Measurements from ENCODE around the gene RALB.

The RALB gene

DNA sequence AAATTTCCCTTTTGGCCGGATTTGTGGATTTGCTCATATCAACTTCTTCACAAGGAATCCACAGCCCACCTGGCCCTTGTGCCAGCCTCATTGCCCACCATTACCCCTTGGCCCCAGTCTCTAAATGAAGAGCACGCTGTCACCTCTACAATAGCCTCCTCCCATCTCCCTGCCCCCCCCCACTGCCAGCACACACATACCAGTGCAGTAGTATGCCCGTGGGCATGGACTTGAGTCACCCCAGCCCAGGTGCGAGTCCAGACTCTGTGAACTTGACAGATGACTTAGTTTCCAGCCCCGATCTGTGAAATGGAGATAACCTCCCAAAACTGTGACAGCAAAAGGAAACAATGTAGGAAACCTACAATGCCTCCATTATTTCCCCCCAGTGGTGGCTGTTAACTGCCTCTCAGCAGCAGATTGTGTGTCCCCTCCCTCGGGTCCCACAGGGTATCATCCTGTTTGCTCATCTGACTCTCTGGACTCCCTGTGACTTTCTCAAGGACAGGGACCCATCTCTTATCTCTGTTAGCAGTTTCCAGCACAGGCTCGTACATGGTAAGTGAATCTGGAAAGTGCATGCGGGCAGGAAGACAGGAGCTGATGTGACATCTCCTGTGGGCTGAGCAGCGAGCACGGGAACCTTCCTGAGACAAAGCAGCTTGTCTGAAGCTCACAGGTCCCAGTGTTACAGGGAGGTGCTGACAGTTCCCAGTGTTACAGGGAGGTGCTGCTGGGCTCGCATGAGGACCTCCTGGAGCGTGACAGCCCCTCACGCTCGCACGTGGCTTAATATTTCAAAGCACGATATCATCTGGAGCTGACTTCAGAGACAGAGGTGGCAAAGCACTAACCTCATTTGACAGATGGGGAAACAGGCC lies 25.3 kb upstream of the RALB start:
- Histone ChIP-seq H3K27me3 (ENCODE audit: insufficient read depth, low read length) (peaks cover 2% of the 10 kb centered on the region), H4K91ac (ENCODE audit: low read depth, low read length) (no peak overlapping the region), H4K8ac (ENCODE audit: low read depth, low read length) (no peak overlapping the region), H3K79me1 (ENCODE audit: low read length) (peaks cover 8% of the 10 kb centered on the region), H3K9me3 (ENCODE audit: insufficient read depth, low read depth, low read length) (peaks cover 8% of the 10 kb centered on the region), H2AFZ (ENCODE audit: insufficient read depth, low read length, poor library complexity) (no peak overlapping the region), H2AK5ac (ENCODE audit: low read length) (no peak overlapping the region), H2BK5ac (ENCODE audit: low read depth, low read length, poor library complexity) (no peak overlapping the region), H3K4me3 (ENCODE audit: low read depth, low read length) (peak overlapping the region; percentile 1), H3K36me3 (ENCODE audit: control insufficient read depth in 1 of 2, insufficient read depth in 2 of 2, low read length in 2 of 2) (no peaks in the 10 kb centered on the region), H3K4ac (ENCODE audit: low read depth, low read length) (no peak overlapping the region), H3K23ac (ENCODE audit: low read length) (no peak overlapping the region), H2BK120ac (ENCODE audit: insufficient read depth, low read length, poor library complexity) (no peak overlapping the region), H2BK12ac (ENCODE audit: low read length) (no peak overlapping the region), H3K79me2 (ENCODE audit: control insufficient read depth, insufficient read depth, low read length, poor library complexity) (peaks cover 4% of the 10 kb centered on the region), H3K9ac (ENCODE audit: low read length) (no peak overlapping the region), H3K18ac (ENCODE audit: low read length) (no peak overlapping the region), H3K14ac (ENCODE audit: low read length) (no peak overlapping the region), H3K4me1 (ENCODE audit: control insufficient read depth in 1 of 2, insufficient read depth in 2 of 2, low read length in 2 of 2) (peaks cover 12 to 14% of the 10 kb centered on the region in 2 experiments), H4K12ac (ENCODE audit: low read depth, low read length) (no peak overlapping the region), H3K27ac (ENCODE audit: low read depth, low read length) (no peak overlapping the region), H3K4me2 (ENCODE audit: low read length) (no peak overlapping the region)
- peak; percentile 81 to 82 for DNase-seq
- WGBS (ENCODE audit: extremely low coverage, insufficient coverage, insufficient read length) = no CpG with 5 or more reads among the region's 16 CpGs

DNA sequence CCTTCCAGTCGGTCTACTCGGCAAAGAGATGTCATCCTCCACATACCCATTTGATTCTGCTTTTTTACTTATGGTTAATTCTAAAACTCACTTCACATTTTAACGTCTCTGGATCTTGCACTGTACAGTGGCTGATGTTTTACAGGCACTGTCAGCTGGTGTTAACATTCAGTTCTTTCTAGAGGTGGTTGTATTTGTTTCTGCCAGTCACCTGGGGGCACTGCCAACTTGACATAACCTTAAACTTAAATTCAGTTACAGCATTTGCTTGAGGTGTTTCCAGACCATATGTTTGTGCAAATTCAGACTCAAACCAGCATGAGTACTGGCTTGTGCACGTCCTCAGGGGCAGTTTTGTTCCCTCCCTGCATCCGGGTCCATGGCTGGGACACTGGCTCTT lies 24.1 kb upstream of the RALB start:
- Histone ChIP-seq H3K14ac (ENCODE audit: low read length) (no peak overlapping the region), H2BK12ac (ENCODE audit: low read length) (no peak overlapping the region), H3K9me3 (ENCODE audit: insufficient read depth, low read depth, low read length) (peaks cover 4% of the 10 kb centered on the region), H3K23ac (ENCODE audit: low read length) (no peak overlapping the region), H3K79me1 (ENCODE audit: low read length) (peaks cover 1% of the 10 kb centered on the region), H3K27me3 (ENCODE audit: insufficient read depth, low read length) (peaks cover 2% of the 10 kb centered on the region), H2AK5ac (ENCODE audit: low read length) (no peak overlapping the region), H3K4me1 (ENCODE audit: control insufficient read depth in 1 of 2, insufficient read depth in 2 of 2, low read length in 2 of 2) (peaks cover 7 to 9% of the 10 kb centered on the region in 2 experiments), H3K4me3 (ENCODE audit: low read depth, low read length) (no peak overlapping the region), H3K9ac (ENCODE audit: low read length) (no peak overlapping the region), H4K91ac (ENCODE audit: low read depth, low read length) (no peak overlapping the region), H2AFZ (ENCODE audit: insufficient read depth, low read length, poor library complexity) (no peak overlapping the region), H3K4ac (ENCODE audit: low read depth, low read length) (no peak overlapping the region), H3K18ac (ENCODE audit: low read length) (no peak overlapping the region), H3K27ac (ENCODE audit: low read depth, low read length) (no peak overlapping the region), H3K4me2 (ENCODE audit: low read length) (no peak overlapping the region), H2BK5ac (ENCODE audit: low read depth, low read length, poor library complexity) (no peak overlapping the region), H3K36me3 (ENCODE audit: control insufficient read depth in 1 of 2, insufficient read depth in 2 of 2, low read length in 2 of 2) (no peaks in the 10 kb centered on the region), H2BK120ac (ENCODE audit: insufficient read depth, low read length, poor library complexity) (no peak overlapping the region), H4K12ac (ENCODE audit: low read depth, low read length) (no peak overlapping the region), H3K79me2 (ENCODE audit: control insufficient read depth, insufficient read depth, low read length, poor library complexity) (no peaks in the 10 kb centered on the region), H4K8ac (ENCODE audit: low read depth, low read length) (no peak overlapping the region)
- peak in 1 of 2 donors; percentile 48 for DNase-seq
- WGBS (ENCODE audit: extremely low coverage, insufficient coverage, insufficient read length) = no CpG with 5 or more reads among the region's 5 CpGs

DNA sequence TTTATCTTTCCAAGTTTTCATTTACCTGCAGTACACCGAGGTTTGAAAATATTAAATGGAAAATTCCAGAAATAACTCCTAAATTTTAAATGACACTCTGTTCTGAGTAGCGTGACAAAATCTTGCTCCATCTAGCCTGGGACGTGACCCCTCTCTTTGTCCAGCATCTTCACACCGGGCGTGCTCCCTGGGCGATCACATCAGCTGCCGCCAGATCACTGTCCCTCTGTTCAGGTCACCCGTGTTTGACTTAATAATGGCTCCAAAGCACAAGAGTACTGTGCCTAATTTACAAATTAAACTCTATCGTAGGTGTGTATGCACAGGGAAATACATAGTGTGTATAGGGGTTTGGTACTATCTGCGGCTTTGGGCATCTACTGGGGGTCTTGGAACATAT lies 23.3 kb upstream of the RALB start:
- Histone ChIP-seq H3K79me2 (ENCODE audit: control insufficient read depth, insufficient read depth, low read length, poor library complexity) (no peaks in the 10 kb centered on the region), H3K27me3 (ENCODE audit: insufficient read depth, low read length) (peaks cover 2% of the 10 kb centered on the region), H3K4me3 (ENCODE audit: low read depth, low read length) (no peak overlapping the region), H4K12ac (ENCODE audit: low read depth, low read length) (no peak overlapping the region), H4K91ac (ENCODE audit: low read depth, low read length) (no peak overlapping the region), H3K23ac (ENCODE audit: low read length) (no peak overlapping the region), H3K36me3 (ENCODE audit: control insufficient read depth in 1 of 2, insufficient read depth in 2 of 2, low read length in 2 of 2) (no peaks in the 10 kb centered on the region), H2AFZ (ENCODE audit: insufficient read depth, low read length, poor library complexity) (no peak overlapping the region), H2AK5ac (ENCODE audit: low read length) (no peak overlapping the region), H3K79me1 (ENCODE audit: low read length) (no peaks in the 10 kb centered on the region), H2BK12ac (ENCODE audit: low read length) (no peak overlapping the region), H4K8ac (ENCODE audit: low read depth, low read length) (no peak overlapping the region), H3K27ac (ENCODE audit: low read depth, low read length) (no peak overlapping the region), H3K4me2 (ENCODE audit: low read length) (no peak overlapping the region), H3K4ac (ENCODE audit: low read depth, low read length) (no peak overlapping the region), H2BK120ac (ENCODE audit: insufficient read depth, low read length, poor library complexity) (no peak overlapping the region), H3K4me1 (ENCODE audit: control insufficient read depth in 1 of 2, insufficient read depth in 2 of 2, low read length in 2 of 2) (peaks cover under 1 to 3% of the 10 kb centered on the region in 2 experiments), H3K18ac (ENCODE audit: low read length) (no peak overlapping the region), H3K9me3 (ENCODE audit: insufficient read depth, low read depth, low read length) (peaks cover 4% of the 10 kb centered on the region), H3K14ac (ENCODE audit: low read length) (no peak overlapping the region), H3K9ac (ENCODE audit: low read length) (no peak overlapping the region), H2BK5ac (ENCODE audit: low read depth, low read length, poor library complexity) (no peak overlapping the region)
- WGBS (ENCODE audit: extremely low coverage, insufficient coverage, insufficient read length) = no CpG with 5 or more reads among the region's 10 CpGs
- DNase-seq = peak in 1 of 2 donors; percentile 38

DNA sequence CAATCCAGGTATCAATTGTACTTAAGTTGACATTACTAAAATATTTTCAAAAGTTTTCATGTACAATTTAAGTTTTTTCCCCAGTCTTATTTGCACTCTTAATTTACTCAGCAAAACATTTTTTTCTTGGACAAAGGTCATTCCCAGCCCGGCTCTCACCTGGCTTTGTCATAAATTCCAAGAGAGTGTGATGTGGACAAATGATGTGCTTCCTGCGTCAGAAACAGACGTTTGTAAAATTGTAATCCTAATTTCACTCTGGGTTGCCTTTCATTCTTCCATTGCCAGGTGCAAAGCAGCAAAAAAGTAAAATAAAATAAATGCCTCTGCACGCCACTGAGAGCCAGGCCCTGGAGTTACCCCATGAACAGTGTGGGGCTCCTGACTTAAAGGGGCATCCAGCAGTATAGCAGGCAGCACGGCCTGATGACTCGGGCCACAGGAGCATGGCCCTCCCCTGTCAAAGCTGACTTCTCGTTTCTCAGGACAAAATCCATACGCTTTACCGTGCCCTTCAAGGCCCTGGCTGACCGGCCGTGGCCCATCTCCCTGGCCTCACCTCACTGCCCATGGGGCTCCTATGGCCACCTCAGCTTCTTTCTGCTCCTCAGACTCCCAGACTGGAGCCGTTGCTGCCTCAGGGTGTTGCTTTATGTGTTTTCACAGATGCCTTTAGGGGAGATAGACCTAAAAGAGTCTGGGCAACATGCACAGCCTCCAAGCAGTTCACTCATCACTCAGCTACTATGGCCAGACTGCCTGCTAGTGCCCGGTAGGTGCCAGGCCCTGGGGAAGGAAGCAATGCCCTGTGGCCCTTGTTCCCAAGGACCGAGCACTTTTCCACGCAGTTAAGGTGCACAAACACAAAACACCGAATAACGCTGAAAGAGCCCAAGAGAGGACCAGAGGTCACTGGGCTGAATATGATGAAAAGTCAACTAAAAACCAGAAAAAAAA lies 21.9 kb upstream of the RALB start:
- H3K9ac ChIP-seq (ENCODE audit: low read length) = no peak overlapping the region
- H2AFZ ChIP-seq (ENCODE audit: insufficient read depth, low read length, poor library complexity) = no peak overlapping the region
- H4K12ac ChIP-seq (ENCODE audit: low read depth, low read length) = no peak overlapping the region
- WGBS (ENCODE audit: extremely low coverage, insufficient coverage, insufficient read length) = no CpG with 5 or more reads among the region's 17 CpGs
- H3K4me3 ChIP-seq (ENCODE audit: low read depth, low read length) = no peak overlapping the region
- no peak overlapping the region for H3K4me2 ChIP-seq (ENCODE audit: low read length)
- no peak overlapping the region for H3K18ac ChIP-seq (ENCODE audit: low read length)
- H3K4me1 ChIP-seq (ENCODE audit: control insufficient read depth in 1 of 2, insufficient read depth in 2 of 2, low read length in 2 of 2) = peaks cover 0 to 3% of the 10 kb centered on the region in 2 experiments
- no peak overlapping the region for H2AK5ac ChIP-seq (ENCODE audit: low read length)
- no peaks in the 10 kb centered on the region for H3K36me3 ChIP-seq (ENCODE audit: control insufficient read depth in 1 of 2, insufficient read depth in 2 of 2, low read length in 2 of 2)
- H3K14ac ChIP-seq (ENCODE audit: low read length) = no peak overlapping the region
- H4K8ac ChIP-seq (ENCODE audit: low read depth, low read length) = no peak overlapping the region
- no peak overlapping the region for H3K23ac ChIP-seq (ENCODE audit: low read length)
- H3K9me3 ChIP-seq (ENCODE audit: insufficient read depth, low read depth, low read length) = peaks cover 4% of the 10 kb centered on the region
- H3K79me1 ChIP-seq (ENCODE audit: low read length) = no peaks in the 10 kb centered on the region
- no peak overlapping the region for H2BK5ac ChIP-seq (ENCODE audit: low read depth, low read length, poor library complexity)
- no peak overlapping the region for H3K27ac ChIP-seq (ENCODE audit: low read depth, low read length)
- no peaks in the 10 kb centered on the region for H3K27me3 ChIP-seq (ENCODE audit: insufficient read depth, low read length)
- no peak overlapping the region for H2BK12ac ChIP-seq (ENCODE audit: low read length)
- H3K79me2 ChIP-seq (ENCODE audit: control insufficient read depth, insufficient read depth, low read length, poor library complexity) = no peaks in the 10 kb centered on the region
- H3K4ac ChIP-seq (ENCODE audit: low read depth, low read length) = no peak overlapping the region
- no peak overlapping the region for H4K91ac ChIP-seq (ENCODE audit: low read depth, low read length)
- peak; percentile 66 to 84 for DNase-seq
- no peak overlapping the region for H2BK120ac ChIP-seq (ENCODE audit: insufficient read depth, low read length, poor library complexity)

All from trophoblast cell (in vitro differentiated cells and primary cell).